Parathyroid adenoma (tissue), 2 donors: ENCODE measurements around the gene TMEM114.

Experiments used
- H2AFZ ChIP-seq: fragments of 300-600 bp; sonication (generic); one replicate; pipeline ENCODE4 v1.7.0; 2017; ENCODE audit warnings: antibody characterized with exemption, mild to moderate bottlenecking
- H3K27ac ChIP-seq: fragments of 300-600 bp; sonication (generic); one replicate; pipeline ENCODE4 v1.7.0; 2017
- H3K27me3 ChIP-seq: fragments of 300-600 bp; sonication (generic); one replicate; pipeline ENCODE4 v1.7.0; 2017; ENCODE audit warnings: low read length; ENCODE audit not compliant: control insufficient read depth, insufficient read depth
- H3K36me3 ChIP-seq: fragments of 300-600 bp; sonication (generic); one replicate; pipeline ENCODE4 v1.7.0; 2017; ENCODE audit warnings: low read length; ENCODE audit not compliant: control insufficient read depth, insufficient read depth
- H3K4me1 ChIP-seq: fragments of 300-600 bp; sonication (generic); one replicate; pipeline ENCODE4 v1.7.0; 2017; ENCODE audit warnings: control low read depth
- H3K4me2 ChIP-seq: fragments of 300-600 bp; sonication (generic); one replicate; pipeline ENCODE4 v1.7.0; 2017; ENCODE audit warnings: low read length
- H3K4me3 ChIP-seq: fragments of 300-600 bp; sonication (generic); one replicate; pipeline ENCODE4 v1.7.0; 2017; ENCODE audit warnings: low read depth, low read length
- H3K79me2 ChIP-seq: fragments of 300-600 bp; sonication (generic); one replicate; pipeline ENCODE4 v1.7.0; 2017; ENCODE audit warnings: control low read depth
- H3K9ac ChIP-seq: fragments of 300-600 bp; sonication (generic); one replicate; pipeline ENCODE4 v1.7.0; 2017; ENCODE audit warnings: mild to moderate bottlenecking
- H3K9me3 ChIP-seq: fragments of 300-600 bp; sonication (generic); one replicate; pipeline ENCODE4 v1.7.0; 2017; ENCODE audit warnings: low read length; ENCODE audit not compliant: control insufficient read depth
- TF ChIP-seq, protein P1 (sequence below): fragments of 300-600 bp; sonication (generic); IDR thresholded peaks from one replicate; pipeline ENCODE4 v1.7.0; 2017; ENCODE audit warnings: antibody characterized with exemption, mild to moderate bottlenecking
- donor health status: primary hyperparathyroidism.

The TMEM114 gene

DNA sequence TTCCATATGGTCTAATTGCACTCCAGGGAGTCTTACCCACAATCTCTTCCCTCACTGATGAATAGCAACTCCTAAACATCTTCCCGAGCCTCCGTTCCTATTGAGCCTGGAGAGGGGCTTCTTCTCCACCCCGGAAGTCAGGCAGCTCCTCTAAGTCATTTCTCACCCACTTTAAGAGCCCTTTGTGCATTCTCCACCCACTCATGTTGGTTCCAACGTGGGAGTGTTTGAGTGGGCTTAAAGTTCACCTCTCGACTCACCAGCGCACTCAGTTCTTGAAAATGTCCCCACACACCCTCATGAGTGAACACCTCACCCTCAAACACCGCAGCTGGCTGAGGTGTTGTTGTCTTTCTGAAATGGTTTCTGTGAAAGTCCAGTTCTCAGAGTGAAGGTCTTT, 67.6 kb downstream of the TMEM114 start:
- Histone ChIP-seq H3K79me2 (no peaks in the 10 kb centered on the region), H3K9ac (no peak overlapping the region), H3K27me3 (no peaks in the 10 kb centered on the region), H2AFZ (no peak overlapping the region), H3K4me2 (no peak overlapping the region), H3K4me3 (no peak overlapping the region), H3K36me3 (no peaks in the 10 kb centered on the region), H3K9me3 (no peaks in the 10 kb centered on the region), H3K27ac (no peak overlapping the region), H3K4me1 (no peaks in the 10 kb centered on the region)
- TF ChIP-seq, protein P1, sequence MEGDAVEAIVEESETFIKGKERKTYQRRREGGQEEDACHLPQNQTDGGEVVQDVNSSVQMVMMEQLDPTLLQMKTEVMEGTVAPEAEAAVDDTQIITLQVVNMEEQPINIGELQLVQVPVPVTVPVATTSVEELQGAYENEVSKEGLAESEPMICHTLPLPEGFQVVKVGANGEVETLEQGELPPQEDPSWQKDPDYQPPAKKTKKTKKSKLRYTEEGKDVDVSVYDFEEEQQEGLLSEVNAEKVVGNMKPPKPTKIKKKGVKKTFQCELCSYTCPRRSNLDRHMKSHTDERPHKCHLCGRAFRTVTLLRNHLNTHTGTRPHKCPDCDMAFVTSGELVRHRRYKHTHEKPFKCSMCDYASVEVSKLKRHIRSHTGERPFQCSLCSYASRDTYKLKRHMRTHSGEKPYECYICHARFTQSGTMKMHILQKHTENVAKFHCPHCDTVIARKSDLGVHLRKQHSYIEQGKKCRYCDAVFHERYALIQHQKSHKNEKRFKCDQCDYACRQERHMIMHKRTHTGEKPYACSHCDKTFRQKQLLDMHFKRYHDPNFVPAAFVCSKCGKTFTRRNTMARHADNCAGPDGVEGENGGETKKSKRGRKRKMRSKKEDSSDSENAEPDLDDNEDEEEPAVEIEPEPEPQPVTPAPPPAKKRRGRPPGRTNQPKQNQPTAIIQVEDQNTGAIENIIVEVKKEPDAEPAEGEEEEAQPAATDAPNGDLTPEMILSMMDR: no peak

DNA sequence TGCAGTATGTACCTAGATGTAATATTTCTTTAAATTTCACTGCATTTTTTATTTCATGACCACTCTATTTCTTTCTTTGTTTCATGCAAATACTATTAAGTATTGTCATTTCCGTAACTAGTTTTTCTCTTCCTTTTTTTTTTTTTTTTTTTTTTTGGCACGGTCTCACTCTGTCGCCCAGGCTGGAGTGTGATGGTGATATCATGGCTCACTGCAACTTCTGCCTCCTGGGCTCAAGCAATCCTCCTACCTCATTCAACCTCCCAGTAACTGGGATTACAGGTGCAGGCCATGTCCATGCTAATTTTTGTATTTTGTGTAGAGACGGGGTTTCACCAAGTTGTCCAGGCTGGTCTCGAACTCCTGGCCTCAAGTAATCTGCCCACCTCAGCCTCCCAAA, 70.7 kb downstream of the TMEM114 start:
- no peak overlapping the region for H3K27ac ChIP-seq
- no peaks in the 10 kb centered on the region for H3K4me1 ChIP-seq
- H3K79me2 ChIP-seq: no peaks in the 10 kb centered on the region
- no peaks in the 10 kb centered on the region for H3K9me3 ChIP-seq
- H3K4me2 ChIP-seq: no peak overlapping the region
- TF ChIP-seq, protein P1: no peak
- H3K9ac ChIP-seq: no peak overlapping the region
- no peaks in the 10 kb centered on the region for H3K36me3 ChIP-seq
- H3K27me3 ChIP-seq: no peaks in the 10 kb centered on the region
- no peak overlapping the region for H2AFZ ChIP-seq
- H3K4me3 ChIP-seq: no peak overlapping the region
